Peyer's patch (tissue), 4 donors: ENCODE data around the gene TMEM174.

ENCODE experiments used
- POLR2A ChIP-seq, 2 donors: fragments of 450-650 bp; IDR thresholded peaks; one replicate each; pipeline ENCODE4 v1.5.1; 2017; ENCODE audit warnings: antibody characterized with exemption in 2 of 2, mild to moderate bottlenecking in 2 of 2, moderate library complexity in 2 of 2
- TF ChIP-seq, protein P1 (sequence below), 6 experiments: fragments of 450-650 bp in 4 of 6; fragments of 200-600 bp in 2 of 6; sonication (generic) in 1 of 6; IDR thresholded peaks; one replicate each; pipeline ENCODE4 v1.5.1; 2017 to 2019; ENCODE audit warnings: antibody characterized with exemption in 6 of 6, mild to moderate bottlenecking in 3 of 6, moderate library complexity in 1 of 6

DNA sequence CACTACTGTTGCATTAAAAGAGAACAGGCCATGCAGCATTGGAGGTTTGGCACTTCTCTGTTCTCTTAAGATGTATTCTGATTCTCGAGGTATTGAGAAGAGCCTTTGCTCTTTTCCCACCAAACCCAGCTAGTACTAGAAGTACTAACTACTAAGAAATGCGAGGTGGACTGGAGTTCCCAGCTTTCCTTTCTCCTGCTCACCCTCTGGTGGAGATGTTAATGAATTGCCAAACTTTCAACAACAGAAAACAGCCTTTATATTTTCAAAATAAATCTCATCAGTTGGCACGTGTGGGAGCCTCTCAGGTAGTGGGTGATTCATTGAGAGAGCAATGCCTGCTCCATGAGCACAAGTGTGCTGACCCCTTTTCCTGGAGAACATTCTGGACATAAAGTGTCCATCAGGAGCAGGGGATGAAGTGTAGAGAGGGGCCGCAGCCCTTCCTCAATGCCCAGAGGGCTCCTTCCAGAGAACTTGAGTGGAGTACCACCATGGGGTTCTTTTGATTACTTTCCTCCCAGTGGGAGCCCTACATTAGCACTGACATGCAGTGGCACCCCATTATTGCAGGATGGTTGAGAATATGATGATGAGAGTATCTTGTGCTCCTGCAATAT is 45.7 kb downstream of the TMEM174 start:
- no peak for TF ChIP-seq POLR2A (IDR thresholded peaks at IDR 0.05)
- TF ChIP-seq, protein P1, sequence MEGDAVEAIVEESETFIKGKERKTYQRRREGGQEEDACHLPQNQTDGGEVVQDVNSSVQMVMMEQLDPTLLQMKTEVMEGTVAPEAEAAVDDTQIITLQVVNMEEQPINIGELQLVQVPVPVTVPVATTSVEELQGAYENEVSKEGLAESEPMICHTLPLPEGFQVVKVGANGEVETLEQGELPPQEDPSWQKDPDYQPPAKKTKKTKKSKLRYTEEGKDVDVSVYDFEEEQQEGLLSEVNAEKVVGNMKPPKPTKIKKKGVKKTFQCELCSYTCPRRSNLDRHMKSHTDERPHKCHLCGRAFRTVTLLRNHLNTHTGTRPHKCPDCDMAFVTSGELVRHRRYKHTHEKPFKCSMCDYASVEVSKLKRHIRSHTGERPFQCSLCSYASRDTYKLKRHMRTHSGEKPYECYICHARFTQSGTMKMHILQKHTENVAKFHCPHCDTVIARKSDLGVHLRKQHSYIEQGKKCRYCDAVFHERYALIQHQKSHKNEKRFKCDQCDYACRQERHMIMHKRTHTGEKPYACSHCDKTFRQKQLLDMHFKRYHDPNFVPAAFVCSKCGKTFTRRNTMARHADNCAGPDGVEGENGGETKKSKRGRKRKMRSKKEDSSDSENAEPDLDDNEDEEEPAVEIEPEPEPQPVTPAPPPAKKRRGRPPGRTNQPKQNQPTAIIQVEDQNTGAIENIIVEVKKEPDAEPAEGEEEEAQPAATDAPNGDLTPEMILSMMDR (IDR thresholded peaks at IDR 0.05): peak in 2 of 6 experiments; percentile 28 to 43
